Stromal cell of bone marrow (primary cell): Measurements from ENCODE around the gene COL9A1.

Experiments used
- DNase-seq: peaks from one replicate; pipeline ENCODE4 v3.0.0-alpha.2; 2012; ENCODE audit warnings: low read depth

The COL9A1 gene

DNA sequence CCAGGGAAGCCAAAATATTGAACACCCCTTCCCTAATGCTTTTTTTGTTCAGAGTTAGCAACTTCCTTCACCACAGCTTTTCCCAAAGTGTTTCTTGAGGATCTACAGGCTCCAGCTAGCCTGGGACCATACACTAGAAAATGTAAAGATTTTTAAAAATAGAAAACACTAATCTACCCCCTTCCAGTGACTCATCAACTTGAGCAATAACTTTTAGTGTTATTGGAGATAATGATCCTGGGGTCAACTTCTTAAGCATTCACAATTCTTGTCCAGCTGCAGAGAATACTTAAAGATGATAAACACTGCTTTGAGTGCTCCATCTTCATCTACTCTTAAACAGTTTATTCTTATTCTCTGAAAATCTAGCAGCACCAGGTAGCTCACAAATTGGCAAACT lies 131.6 kb downstream of the COL9A1 start:
- DNase-seq: no peak

DNA sequence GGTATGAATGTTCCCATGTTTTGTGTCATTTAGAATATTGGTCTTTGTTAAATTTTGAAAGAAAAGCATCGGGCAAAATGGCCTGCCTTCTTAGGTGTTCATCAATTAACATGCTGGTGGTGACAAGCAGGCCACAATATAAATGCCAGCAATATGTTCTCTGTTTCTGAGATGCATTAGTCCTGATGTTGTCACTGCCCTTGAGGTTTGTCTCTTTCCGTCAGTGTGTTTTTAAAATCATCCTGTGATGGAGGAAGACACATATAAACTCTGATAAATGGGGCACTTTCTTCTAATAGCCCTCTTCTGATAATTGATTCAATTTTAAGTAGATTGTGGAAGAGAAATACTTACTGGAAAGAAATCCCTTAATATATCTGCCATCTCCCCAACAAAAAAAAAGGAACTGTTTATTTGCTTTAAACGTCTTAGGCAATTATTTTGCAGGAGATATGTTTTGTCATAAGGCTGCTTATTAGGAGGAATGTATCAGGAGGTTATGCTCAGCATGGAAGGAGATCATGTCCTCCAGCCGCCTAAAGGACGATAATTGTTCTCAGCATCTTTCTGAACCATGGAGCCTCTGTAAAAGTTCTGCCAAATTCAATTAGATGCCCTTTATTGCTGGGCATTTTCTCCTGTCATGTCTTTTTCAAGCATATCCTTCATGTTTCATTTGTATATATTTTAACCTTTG lies 134.1 kb downstream of the COL9A1 start:
- DNase-seq: no peak
